ENCODE measurements around the gene NCAPG2. TPM values are rescaled to one million over a fixed set of nuclear protein-coding genes. Genes with fewer than 3 reads are reported as not detected.
A peak's percentile ranks its signal among the peaks of the same experiment; 100 is the strongest.

The NCAPG2 gene
- total and polyA plus RNA-seq, 2 of the 13 experiments (the other 11 are each of a cell fraction or from before 2014, with no cell fraction given) = 15.1 to 30.7 TPM

GRCh38 chr7:158704524-158705233 lies at the start of gene NCAPG2 (continued):
- TF ChIP-seq POLR2G (IDR thresholded peaks at IDR 0.05; ENCODE audit: low read depth, low read length) = peak; percentile 84
- no peak; the same call in 1 of the 2 replicates for TF ChIP-seq ZNF232 (CRISPR knock-in tag; IDR thresholded peaks at IDR 0.05; ENCODE audit: borderline replicate concordance)
- TF ChIP-seq, protein P1, sequence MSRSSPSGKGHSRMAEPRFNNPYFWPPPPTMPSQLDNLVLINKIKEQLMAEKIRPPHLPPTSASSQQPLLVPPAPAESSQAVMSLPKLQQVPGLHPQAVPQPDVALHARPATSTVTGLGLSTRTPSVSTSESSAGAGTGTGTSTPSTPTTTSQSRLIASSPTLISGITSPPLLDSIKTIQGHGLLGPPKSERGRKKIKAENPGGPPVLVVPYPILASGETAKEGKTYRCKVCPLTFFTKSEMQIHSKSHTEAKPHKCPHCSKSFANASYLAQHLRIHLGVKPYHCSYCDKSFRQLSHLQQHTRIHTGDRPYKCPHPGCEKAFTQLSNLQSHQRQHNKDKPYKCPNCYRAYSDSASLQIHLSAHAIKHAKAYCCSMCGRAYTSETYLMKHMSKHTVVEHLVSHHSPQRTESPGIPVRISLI (CRISPR knock-in tag; IDR thresholded peaks at IDR 0.05; ENCODE audit: borderline replicate concordance) = no peak
- peak; percentile 90 for TF ChIP-seq XRCC5 (optimal IDR thresholded peaks at IDR 0.05; ENCODE audit: low read length)
- no peak for TF ChIP-seq NFE2L2 (IDR thresholded peaks at IDR 0.05; ENCODE audit: low read length)
- no peak for TF ChIP-seq MTERF4 (CRISPR knock-in tag; IDR thresholded peaks at IDR 0.05)
- TF ChIP-seq, protein P2, sequence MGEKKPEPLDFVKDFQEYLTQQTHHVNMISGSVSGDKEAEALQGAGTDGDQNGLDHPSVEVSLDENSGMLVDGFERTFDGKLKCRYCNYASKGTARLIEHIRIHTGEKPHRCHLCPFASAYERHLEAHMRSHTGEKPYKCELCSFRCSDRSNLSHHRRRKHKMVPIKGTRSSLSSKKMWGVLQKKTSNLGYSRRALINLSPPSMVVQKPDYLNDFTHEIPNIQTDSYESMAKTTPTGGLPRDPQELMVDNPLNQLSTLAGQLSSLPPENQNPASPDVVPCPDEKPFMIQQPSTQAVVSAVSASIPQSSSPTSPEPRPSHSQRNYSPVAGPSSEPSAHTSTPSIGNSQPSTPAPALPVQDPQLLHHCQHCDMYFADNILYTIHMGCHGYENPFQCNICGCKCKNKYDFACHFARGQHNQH (CRISPR knock-in tag; IDR thresholded peaks at IDR 0.05) = peak; percentile 68; the same call in 1 of the 2 replicates
- TF ChIP-seq, protein P3, sequence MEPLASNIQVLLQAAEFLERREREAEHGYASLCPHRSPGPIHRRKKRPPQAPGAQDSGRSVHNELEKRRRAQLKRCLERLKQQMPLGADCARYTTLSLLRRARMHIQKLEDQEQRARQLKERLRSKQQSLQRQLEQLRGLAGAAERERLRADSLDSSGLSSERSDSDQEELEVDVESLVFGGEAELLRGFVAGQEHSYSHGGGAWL (CRISPR knock-in tag; IDR thresholded peaks at IDR 0.05) = no peak; the same call in 1 of the 2 replicates
- no peak; the same call in 1 of the 2 replicates for TF ChIP-seq JDP2 (CRISPR knock-in tag; IDR thresholded peaks at IDR 0.05; ENCODE audit: borderline replicate concordance)
- no peak for TF ChIP-seq U2AF2 (IDR thresholded peaks at IDR 0.05; ENCODE audit: low read depth, low read length)
- 0 out of 2 replicates have a peak, but pooled peaks have one; percentile 56 for TF ChIP-seq RFXAP (CRISPR knock-in tag; IDR thresholded peaks at IDR 0.05; ENCODE audit: borderline replicate concordance)
- no peak for TF ChIP-seq ZSCAN30 (CRISPR knock-in tag; IDR thresholded peaks at IDR 0.05)
- no peak for TF ChIP-seq ZBTB3 (CRISPR knock-in tag; IDR thresholded peaks at IDR 0.05; ENCODE audit: borderline replicate concordance, low read depth)
- TF ChIP-seq HNRNPL (IDR thresholded peaks at IDR 0.05; ENCODE audit: low read depth, low read length) = 0 out of 2 replicates have a peak, but pooled peaks have one; percentile 38
- TF ChIP-seq, protein P4, sequence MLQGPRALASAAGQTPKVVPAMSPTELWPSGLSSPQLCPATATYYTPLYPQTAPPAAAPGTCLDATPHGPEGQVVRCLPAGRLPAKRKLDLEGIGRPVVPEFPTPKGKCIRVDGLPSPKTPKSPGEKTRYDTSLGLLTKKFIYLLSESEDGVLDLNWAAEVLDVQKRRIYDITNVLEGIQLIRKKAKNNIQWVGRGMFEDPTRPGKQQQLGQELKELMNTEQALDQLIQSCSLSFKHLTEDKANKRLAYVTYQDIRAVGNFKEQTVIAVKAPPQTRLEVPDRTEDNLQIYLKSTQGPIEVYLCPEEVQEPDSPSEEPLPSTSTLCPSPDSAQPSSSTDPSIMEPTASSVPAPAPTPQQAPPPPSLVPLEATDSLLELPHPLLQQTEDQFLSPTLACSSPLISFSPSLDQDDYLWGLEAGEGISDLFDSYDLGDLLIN (CRISPR knock-in tag; IDR thresholded peaks at IDR 0.05; ENCODE audit: borderline replicate concordance) = peak; percentile 80; the same call in 1 of the 2 replicates
- TF ChIP-seq, protein P5, sequence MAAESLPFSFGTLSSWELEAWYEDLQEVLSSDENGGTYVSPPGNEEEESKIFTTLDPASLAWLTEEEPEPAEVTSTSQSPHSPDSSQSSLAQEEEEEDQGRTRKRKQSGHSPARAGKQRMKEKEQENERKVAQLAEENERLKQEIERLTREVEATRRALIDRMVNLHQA (CRISPR knock-in tag; IDR thresholded peaks at IDR 0.05) = no peak
- TF ChIP-seq DNMT1 (CRISPR knock-in tag; IDR thresholded peaks at IDR 0.05) = peak; percentile 76; the same call in 1 of the 2 replicates
- TF ChIP-seq TIGD3 (CRISPR knock-in tag; IDR thresholded peaks at IDR 0.05; ENCODE audit: borderline replicate concordance) = 0 out of 2 replicates have a peak, but pooled peaks have one; percentile 30
- peak; percentile 93 for TF ChIP-seq ZNF800 (CRISPR knock-in tag; IDR thresholded peaks at IDR 0.05)

Measured in HepG2 (cell line).